HEK293T (cell line): Measurements from ENCODE around the gene NUCB1.

ENCODE experiments used
- ARNT ChIP-seq: fragments of 450-650 bp; IDR thresholded peaks from 2 replicates; pipeline ENCODE4 v1.6.1; 2017; ENCODE audit warnings: mild to moderate bottlenecking
- BHLHE40 ChIP-seq: fragments of 450-650 bp; IDR thresholded peaks from 2 replicates; pipeline ENCODE4 v1.6.1; 2016; ENCODE audit warnings: mild to moderate bottlenecking, moderate library complexity, borderline replicate concordance
- FOXK2 ChIP-seq: fragments of 450-650 bp; IDR thresholded peaks from 2 replicates; pipeline ENCODE4 v1.6.1; 2016; ENCODE audit warnings: mild to moderate bottlenecking
- NFRKB ChIP-seq: fragments of 450-650 bp; IDR thresholded peaks from 2 replicates; pipeline ENCODE4 v1.6.1; 2016; ENCODE audit warnings: mild to moderate bottlenecking, moderate library complexity

GRCh38 chr19:48854103-48854502 lies 46.0 kb upstream of the NUCB1 start:
- TF ChIP-seq NFRKB = no peak
- TF ChIP-seq BHLHE40 = no peak
- no peak for TF ChIP-seq ARNT
- TF ChIP-seq FOXK2 = no peak
